Suppressor macrophage (primary cell): Measurements from ENCODE around the gene SOS1.
"Not testable (repeated sequence)": the region's sequence is repeated elsewhere in the genome, so short reads cannot be mapped to it uniquely, and the experiment has no call there.

Experiments
- DNase-seq, 4 experiments: peaks; one replicate each; pipeline ENCODE4 v3.0.0-alpha.2; 2020 to 2022

SOS1 gene

GRCh38 chr2:39099870-39100728, 20.8 kb downstream of the SOS1 start:
- DNase-seq: peak in 2 of 4 experiments; percentile 28 to 40

- DNase-seq: no peak
Observed at GRCh38 chr2:39099310-39099869, 21.5 kb downstream of the SOS1 start.

- no peak for DNase-seq
Observed at GRCh38 chr2:39095624-39096023, 25.2 kb downstream of the SOS1 start.

GRCh38 chr2:39094717-39095363, 26.0 kb downstream of the SOS1 start:
- no peak for DNase-seq

- no peak for DNase-seq
Observed at GRCh38 chr2:39093218-39093898, 27.5 kb downstream of the SOS1 start.

GRCh38 chr2:39091543-39091942, 29.3 kb downstream of the SOS1 start:
- DNase-seq: peak; percentile 27 to 63 (median 59)

GRCh38 chr2:39091063-39091462, 29.8 kb downstream of the SOS1 start:
- no peak for DNase-seq

GRCh38 chr2:39080152-39080551, 40.7 kb downstream of the SOS1 start:
- DNase-seq: no peak

GRCh38 chr2:39069890-39070465, 50.9 kb downstream of the SOS1 start:
- no peak for DNase-seq

- no peak for DNase-seq
Observed at GRCh38 chr2:39069136-39069515, 51.7 kb downstream of the SOS1 start.

- DNase-seq: no peak
Observed at GRCh38 chr2:39068299-39069135, 52.3 kb downstream of the SOS1 start.

- no peak for DNase-seq
Observed at GRCh38 chr2:39065616-39066015, 55.2 kb downstream of the SOS1 start.

- no peak for DNase-seq
Observed at GRCh38 chr2:39062320-39062719, 58.5 kb downstream of the SOS1 start.

GRCh38 chr2:39061280-39061679, 59.6 kb downstream of the SOS1 start:
- DNase-seq: no peak

GRCh38 chr2:39059366-39059952, 61.4 kb downstream of the SOS1 start:
- DNase-seq: peak in 3 of 4 experiments; percentile 30 to 86 (median 68)

- DNase-seq: no peak
Observed at GRCh38 chr2:39058101-39058500, 62.8 kb downstream of the SOS1 start.

- not testable (repeated sequence) for DNase-seq
Observed at GRCh38 chr2:39052665-39053064, 68.2 kb downstream of the SOS1 start.

- DNase-seq: no peak
Observed at GRCh38 chr2:39050109-39050508, 70.7 kb downstream of the SOS1 start.

GRCh38 chr2:39039072-39039471, 81.8 kb downstream of the SOS1 start:
- no peak for DNase-seq

GRCh38 chr2:39033980-39034379, 86.9 kb downstream of the SOS1 start:
- DNase-seq: no peak

- no peak for DNase-seq
Observed at GRCh38 chr2:39027421-39027820, 93.4 kb downstream of the SOS1 start.
